CD4-positive, alpha-beta T cell treated with Interferon gamma for 1 hour (primary cell): ENCODE measurements around the gene GBP4.

Experiments
- DNase-seq: peaks from one replicate; pipeline ENCODE4 v3.0.0-alpha.2; 2020

Gene GBP4

DNA sequence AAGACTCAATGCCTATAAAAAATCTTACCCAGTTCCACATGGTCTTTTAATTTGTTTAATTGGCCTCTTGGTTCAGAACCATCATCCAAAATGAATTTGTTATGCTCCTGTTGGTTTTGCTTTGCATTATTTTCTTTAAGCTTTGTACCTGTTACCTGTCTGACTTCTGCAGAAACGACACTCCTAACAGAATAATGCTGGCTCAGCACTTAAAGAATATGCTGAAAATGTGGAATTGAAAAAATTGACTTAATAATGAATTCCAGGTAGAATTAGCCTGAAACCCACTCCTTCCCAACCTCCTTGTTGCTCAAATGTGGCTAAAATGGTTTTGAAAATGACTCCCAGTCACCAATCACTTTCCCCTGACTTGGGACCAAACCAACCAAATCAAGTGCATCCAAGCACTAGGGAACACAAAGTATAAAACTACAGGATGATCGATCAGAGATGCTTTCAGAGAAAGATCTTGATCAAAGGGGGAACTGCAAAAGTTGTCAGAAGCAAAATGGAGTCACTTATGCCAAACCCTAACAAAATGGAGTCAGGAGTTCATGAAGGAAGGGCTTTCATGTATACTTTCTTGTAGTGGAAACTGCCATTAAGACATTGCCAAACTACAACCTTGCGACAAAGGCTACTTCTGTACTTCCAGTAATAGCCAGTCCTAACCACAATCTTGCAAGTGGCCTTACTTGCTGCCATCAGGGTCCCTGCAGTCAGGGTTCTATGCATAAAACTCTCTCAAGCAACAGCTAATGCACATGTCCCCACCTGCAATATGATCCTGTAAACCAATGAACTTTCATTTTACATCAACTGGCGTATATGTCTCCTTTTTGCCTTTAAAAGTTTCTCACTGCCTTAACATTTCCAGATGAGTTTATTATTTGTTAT lies 28.3 kb downstream of the GBP4 start:
- no peak for DNase-seq

DNA sequence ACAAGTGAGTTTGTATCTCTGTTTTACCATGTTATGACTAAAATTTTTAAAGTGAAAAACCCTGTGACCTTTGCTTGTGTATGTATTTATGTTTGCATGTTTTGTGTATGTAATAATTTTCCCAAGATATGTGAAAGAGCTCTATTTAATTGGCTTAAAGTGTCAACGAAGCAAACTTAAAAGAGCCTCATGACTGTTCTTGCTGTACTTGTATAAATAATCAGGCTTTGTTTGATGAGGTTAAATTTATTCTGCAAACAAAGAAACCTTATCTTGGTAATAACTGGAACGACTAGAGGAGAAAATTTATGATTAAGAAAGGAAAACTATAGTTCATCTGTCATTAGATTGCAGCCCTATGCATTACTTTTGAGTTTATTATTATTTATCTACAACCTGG lies 29.6 kb downstream of the GBP4 start:
- DNase-seq: no peak

DNA sequence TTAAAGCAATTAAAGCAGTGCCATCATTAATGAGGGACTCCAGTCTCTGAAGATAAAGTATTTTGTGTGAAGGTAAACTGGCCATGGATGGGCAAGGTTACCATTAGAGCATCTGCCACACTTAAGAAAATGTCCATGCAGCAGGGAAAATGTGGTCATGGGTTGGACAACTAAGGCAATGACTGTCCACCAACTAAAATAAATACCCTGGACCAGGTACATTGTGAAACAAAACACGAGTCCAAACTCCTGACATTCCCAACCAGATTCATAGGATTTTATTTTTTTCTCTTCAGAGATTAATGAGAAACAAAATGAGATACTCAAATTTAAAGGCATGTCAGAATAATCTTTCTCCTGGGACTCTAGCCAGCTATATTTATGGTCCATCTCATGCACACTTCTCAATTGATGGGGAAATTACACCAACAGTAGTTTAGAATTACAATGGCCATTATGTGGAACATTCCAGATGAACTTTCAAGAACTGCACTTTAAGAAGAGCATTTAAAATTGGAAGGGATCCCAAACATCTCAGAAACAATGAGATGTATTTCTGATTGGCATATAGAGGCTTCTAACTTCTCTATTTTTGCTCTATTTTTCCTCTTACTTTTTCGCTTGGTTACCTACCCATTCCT lies 31.0 kb downstream of the GBP4 start:
- no peak for DNase-seq

DNA sequence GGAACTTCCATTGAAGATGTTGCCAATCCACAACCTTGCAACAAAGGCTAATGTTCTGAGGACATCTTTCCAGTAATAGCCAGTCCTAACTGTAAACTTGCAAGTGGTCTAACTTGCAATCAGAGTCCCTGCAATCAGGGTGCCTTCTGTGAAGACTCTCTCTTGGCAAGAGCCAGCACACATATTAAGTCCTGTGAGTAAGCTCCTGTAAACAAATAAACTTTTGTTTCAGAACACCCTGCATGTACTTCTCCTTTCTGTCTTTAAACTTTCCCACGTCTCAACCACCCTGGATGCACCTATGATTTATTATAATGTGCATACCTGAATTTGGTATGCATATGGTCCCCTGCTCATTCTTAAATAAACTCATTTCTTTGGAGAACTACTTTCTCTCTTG lies 32.0 kb downstream of the GBP4 start:
- no peak for DNase-seq

DNA sequence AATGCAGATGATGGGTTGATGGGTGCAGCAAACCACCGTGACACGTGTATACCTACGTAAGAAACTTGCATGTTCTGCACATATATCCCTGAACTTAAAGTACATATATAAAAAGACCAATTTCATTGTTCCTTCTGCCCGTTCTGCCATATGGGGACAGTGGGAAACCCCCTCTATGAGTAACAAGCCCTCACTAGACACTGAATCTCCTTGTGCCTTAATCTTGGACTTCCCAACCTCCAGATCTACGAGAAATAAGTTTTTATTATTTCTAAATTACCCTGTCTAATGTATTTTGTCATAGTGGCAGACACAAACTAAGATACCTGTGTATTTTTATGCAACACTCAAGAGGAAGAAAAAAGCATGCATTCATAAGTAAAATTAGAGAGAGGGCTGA lies 32.9 kb downstream of the GBP4 start:
- no peak for DNase-seq

DNA sequence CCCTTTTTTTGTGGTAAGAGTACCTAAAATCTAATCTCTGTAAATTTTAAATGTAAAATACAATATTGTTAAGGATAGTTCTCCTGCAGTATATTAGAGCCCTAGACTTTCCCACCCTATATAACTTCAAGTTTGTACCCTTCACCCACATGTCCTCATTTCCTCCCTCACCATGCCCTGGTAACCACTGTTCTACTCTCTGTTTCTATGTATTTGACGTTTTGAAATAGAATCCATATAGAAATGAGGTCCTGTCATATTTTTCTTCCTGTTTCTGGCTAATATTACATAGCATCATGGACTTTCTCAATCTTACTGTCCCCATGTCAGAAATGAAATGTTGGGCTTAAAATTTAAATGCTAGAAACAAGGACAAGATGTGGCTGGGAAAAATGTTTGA lies 47.7 kb downstream of the GBP4 start:
- DNase-seq: no peak

DNA sequence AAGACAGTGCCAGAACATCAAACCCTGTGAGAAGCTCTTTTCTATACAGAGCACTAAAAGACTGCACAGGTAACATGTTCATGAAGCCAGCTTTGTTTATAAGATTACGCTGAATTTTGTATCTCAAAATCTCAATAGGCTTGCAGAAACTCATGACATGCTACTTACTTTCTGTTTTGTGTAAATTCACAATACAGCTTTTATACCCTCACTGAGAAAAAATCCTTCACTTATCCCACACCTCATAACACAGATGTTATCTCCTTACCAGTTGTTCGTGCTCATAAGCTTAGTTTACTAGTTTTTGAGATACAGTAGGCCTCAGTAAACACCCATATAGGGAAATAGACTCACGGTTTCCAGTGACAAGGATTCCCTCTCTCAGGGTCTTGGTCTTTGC lies 48.8 kb downstream of the GBP4 start:
- no peak for DNase-seq

DNA sequence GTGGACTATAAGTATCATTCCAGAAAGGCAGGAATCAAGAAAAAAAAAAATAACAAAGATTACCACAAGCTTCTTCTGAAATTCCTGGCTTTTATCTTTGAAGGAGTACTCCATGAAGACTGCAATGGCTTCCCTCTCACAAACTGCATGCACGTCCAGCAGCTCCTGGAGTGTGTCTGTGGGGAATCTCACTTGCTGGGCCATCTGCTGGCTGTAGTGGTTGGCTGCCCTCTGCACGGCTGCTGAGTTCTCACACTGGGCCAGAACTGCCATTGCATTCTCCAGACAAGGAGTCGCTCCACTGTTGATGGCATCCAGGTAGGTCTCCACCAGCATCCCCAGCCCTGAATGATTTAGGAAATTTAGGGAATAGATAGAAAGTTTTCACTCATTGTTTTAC lies 49.5 kb downstream of the GBP4 start:
- DNase-seq: no peak

DNA sequence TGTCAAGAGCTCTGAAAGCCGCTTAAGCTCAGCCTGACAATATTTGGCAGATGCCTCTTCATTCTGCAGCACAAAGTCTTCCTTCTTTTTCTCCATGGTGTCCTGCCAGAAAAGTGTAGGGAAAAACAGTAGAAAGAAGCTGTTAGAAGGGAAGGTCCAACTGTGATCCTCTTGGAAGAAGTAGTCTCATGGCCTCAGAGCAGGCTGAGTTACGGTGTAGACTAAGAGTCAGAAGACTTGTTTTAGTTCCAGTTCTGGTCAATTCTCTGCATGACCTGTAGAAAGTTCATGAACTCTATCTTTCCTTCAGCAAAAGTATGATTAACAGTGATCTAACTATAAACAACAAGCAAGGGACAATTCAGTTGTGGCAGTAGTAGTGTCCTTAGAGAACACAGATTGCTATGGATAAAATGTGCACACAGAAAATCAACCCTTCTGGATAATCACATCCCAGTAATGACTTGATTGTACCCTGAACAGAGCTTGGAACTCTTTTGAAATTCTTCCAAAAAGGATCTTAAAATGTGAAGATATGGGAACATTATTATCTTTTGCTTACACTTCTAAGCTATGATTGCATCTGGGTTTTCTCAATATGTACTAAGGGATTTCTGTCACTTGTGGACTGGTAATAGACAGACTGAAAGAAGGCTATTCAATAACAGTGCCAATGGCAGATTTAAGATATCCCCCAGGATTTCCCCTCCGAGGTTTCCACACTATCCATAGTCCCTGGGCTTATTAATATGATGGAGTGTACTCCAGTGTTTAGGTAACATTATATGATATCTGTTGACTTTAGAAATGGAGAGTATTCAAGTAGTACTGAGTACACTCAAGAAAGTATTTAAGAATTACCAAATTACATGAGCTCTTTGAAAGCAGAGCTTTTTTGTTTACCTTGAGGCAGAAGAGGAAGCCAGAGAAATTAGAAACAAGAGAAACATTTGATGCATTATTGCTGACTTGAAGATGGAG lies 50.8 kb downstream of the GBP4 start:
- DNase-seq: no peak

DNA sequence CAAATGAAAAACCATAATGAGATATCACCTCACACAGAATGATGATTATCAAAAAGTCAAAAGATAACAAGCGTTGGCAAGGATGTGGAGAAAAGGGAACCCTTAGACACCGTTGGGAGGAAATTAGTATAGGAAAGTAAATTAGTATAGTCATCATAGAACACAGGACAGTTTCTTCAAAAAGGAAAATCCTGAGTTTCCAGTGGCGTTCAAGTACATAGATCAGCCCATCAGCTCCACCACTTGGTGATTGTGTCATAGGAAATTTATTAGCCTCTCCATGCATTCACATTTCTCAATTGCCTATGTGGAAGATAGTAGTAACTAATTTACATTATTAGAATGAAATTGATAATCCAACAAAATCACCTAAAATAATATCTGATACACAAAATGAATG lies 52.0 kb downstream of the GBP4 start:
- DNase-seq: no peak

DNA sequence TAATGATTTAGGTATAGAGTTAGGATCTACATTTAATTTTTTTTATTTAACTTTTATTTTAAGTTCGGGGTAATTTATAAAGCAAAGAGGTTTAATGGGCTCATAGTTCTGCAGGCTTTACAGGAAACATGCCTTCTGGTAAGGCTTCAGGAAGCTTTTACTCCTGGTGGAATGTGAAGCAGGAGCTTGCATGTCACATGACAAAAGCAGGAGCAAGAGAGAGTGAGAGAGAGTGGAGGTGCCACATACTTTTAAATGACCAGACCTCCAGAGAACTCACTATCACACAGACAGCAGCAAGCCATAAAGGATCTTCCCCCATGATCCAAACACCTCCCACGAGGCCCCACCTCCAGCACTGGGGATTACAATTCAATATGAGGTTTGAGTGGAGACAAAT lies 55.3 kb downstream of the GBP4 start:
- no peak for DNase-seq

DNA sequence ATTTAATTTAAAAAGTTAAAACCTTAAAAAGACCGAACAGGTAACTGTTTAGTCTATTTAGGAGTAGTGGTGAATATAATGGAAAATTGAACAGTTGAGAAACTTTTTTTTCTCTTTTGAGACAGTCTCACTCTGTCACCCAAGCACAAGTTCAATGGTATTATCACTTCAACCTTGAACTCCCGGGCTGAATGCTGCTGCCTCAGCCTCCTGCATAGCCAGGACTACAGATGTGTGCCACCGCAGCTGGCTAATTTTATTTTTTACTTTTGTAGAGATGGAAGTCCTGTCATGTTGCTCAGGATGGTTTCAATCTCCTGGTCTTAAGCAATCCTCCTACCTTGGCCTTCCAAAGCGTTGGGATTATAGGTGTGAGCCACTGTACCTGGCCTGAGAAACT lies 56.6 kb downstream of the GBP4 start:
- no peak for DNase-seq

DNA sequence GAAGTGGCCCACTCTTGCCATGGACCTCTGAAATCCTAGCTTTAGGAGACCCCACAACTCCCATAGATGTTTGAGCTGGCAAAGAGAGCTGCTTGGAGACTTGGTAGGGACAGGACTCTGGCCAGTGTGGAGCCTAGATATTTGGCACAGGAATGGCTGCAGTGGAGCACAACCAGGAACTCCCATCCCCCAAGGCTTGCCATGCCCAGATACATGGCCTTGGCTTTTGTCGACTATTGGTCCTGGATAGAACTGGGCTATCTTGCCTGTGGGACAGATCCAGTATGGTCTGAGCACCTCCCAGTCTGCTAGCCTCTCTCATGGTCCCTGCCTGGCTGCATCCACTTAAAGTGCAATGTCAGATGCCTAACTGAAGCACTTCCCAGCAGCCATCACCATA lies 65.0 kb downstream of the GBP4 start:
- DNase-seq: no peak
